HCT116 (cell line): Measurements from ENCODE around the gene CGGBP1. TPM values are rescaled to one million over a fixed set of nuclear protein-coding genes. Genes with fewer than 3 reads are reported as not detected.

Experiments used
- ATAC-seq: fragments of 200-7000 bp; cut with Tn5 transposase; 2 replicates; pipeline ENCODE4 v1.9.1; 2020; ENCODE audit warnings: mild to moderate bottlenecking, moderate library complexity
- BruUV-seq: library from RNA; stranded (reverse); fragments of 400-500 nt; replicated peaks from 2 replicates; lab custom pipeline; 2021; lab: Mats Ljungman, UMichigan
- CTCF ChIA-PET: fragments of 300-600 bp; sonication (Branson Sonifier 250); formaldehyde crosslinking; loops from one replicate; lab custom pipeline; 2021; ENCODE audit warnings: antibody characterized with exemption; lab: Charles Lee
- POLR2A ChIA-PET: fragments of 300-600, 350-600 bp; sonication (Branson Sonifier 250); formaldehyde crosslinking; loops from one replicate; lab custom pipeline; 2021; ENCODE audit warnings: antibody characterized with exemption; lab: Charles Lee
- RAD21 ChIA-PET, 2 experiments: fragments of 300-600 bp; sonication (Branson Sonifier 250); formaldehyde crosslinking; loops; one replicate each; lab custom pipeline; 2023; ENCODE audit warnings: low total read pairs in 2 of 2; ENCODE audit not compliant: uncharacterized antibody in 2 of 2, unreplicated experiment in 2 of 2, low non-redundant PET in 1 of 2; lab: Charles Lee
- DNase-seq: peaks from one replicate; pipeline ENCODE4 v3.0.0-alpha.2; 2010; ENCODE audit warnings: low read depth, low spot score
- H2AFZ ChIP-seq: fragments of 200-600 bp; shearing (Covaris generic), sonication (generic); 2 replicates; pipeline ENCODE4 v1.6.1; 2017; ENCODE audit warnings: low read depth, mixed run types, mixed read lengths, antibody characterized with exemption, low read length; ENCODE audit not compliant: poor library complexity, severe bottlenecking
- H3K27ac ChIP-seq: 2 replicates; pipeline ENCODE4 v1.5.1; 2012; ENCODE audit warnings: low read depth, low read length
- H3K27me3 ChIP-seq: fragments of 200-600 bp; sonication (generic); 2 replicates; pipeline ENCODE4 v1.6.1; 2016; ENCODE audit warnings: mixed run types, low read length, mixed read lengths; ENCODE audit not compliant: insufficient read depth
- H3K36me3 ChIP-seq, 2 experiments: fragments of 200-500 bp in 1 of 2; fragments of 200-600 bp in 1 of 2; sonication (Bioruptor generic) in 1 of 2; sonication (generic) in 1 of 2; 2 replicates each; pipeline versions ENCODE4 v1.5.1 to v1.6.1; 2014 to 2016; ENCODE audit warnings: low read length in 2 of 2, inconsistent platforms in 1 of 2, mixed read lengths in 1 of 2, mixed run types in 1 of 2; ENCODE audit not compliant: insufficient read depth in 2 of 2, control insufficient read depth in 1 of 2
- H3K4me1 ChIP-seq, 2 experiments: fragments of 200-600 bp in 1 of 2; sonication (generic) in 1 of 2; 2 replicates each; pipeline versions ENCODE4 v1.5.1 to v1.6.1; 2012 to 2017; ENCODE audit warnings: low read length in 2 of 2, inconsistent platforms in 1 of 2, mild to moderate bottlenecking in 1 of 2, mixed read lengths in 1 of 2, mixed run types in 1 of 2, moderate library complexity in 1 of 2; ENCODE audit not compliant: insufficient read depth in 2 of 2, control insufficient read depth in 1 of 2
- H3K4me2 ChIP-seq: fragments of 200-600 bp; sonication (generic); 2 replicates; pipeline ENCODE4 v1.6.1; 2017; ENCODE audit warnings: mixed run types, low read length, mixed read lengths
- H3K4me3 ChIP-seq, 2 experiments: fragments of 200-600 bp in 1 of 2; sonication (generic) in 1 of 2; replicated peaks in 1 of 2; 2 replicates each; pipeline ENCODE4 v1.5.1; 2011 to 2016; ENCODE audit warnings: low read length in 2 of 2, control low read depth in 1 of 2, low read depth in 1 of 2, mild to moderate bottlenecking in 1 of 2, mixed read lengths in 1 of 2, mixed run types in 1 of 2
- H3K79me2 ChIP-seq: fragments of 200-600 bp; sonication (generic); 2 replicates; pipeline ENCODE4 v1.6.1; 2017; ENCODE audit warnings: mild to moderate bottlenecking, mixed run types, low read length, moderate library complexity, mixed read lengths; ENCODE audit not compliant: insufficient read depth
- H3K9ac ChIP-seq: fragments of 200-600 bp; sonication (generic); 2 replicates; pipeline ENCODE4 v1.6.1; 2016; ENCODE audit warnings: low read length, mixed read lengths
- H3K9me2 ChIP-seq: fragments of 200-600 bp; sonication (generic), shearing (Covaris generic); 2 replicates; pipeline ENCODE4 v1.6.1; 2017; ENCODE audit warnings: mixed run types, mild to moderate bottlenecking, moderate library complexity; ENCODE audit not compliant: insufficient read depth
- H3K9me3 ChIP-seq, 2 experiments: fragments of 200-500 bp in 1 of 2; fragments of 200-600 bp in 1 of 2; sonication (Bioruptor generic) in 1 of 2; sonication (generic) in 1 of 2; 2 replicates each; pipeline ENCODE4 v1.6.1; 2014 to 2017; ENCODE audit warnings: low read length in 2 of 2, mixed read lengths in 2 of 2, inconsistent platforms in 1 of 2, low read depth in 1 of 2, mild to moderate bottlenecking in 1 of 2, mixed run types in 1 of 2, moderate library complexity in 1 of 2; ENCODE audit not compliant: control insufficient read depth in 1 of 2, insufficient read depth in 1 of 2
- H4K20me1 ChIP-seq: fragments of 200-600 bp; sonication (generic), shearing (Covaris generic); 2 replicates; pipeline ENCODE4 v1.6.1; 2017; ENCODE audit warnings: mixed run types, mild to moderate bottlenecking, moderate library complexity; ENCODE audit not compliant: insufficient read depth
- CEBPB ChIP-seq: IDR thresholded peaks from 2 replicates; pipeline ENCODE4 v1.6.1; 2012; ENCODE audit warnings: low read depth
- CTCF ChIP-seq, 3 experiments: fragments of 200-600 bp in 1 of 3; sonication (generic) in 1 of 3; IDR thresholded peaks in 2 of 3; conservative IDR thresholded peaks in 1 of 3; 2 replicates each; pipeline ENCODE4 v1.5.1; 2012 to 2017; ENCODE audit warnings: low read depth in 2 of 3, low read length in 2 of 3, antibody characterized with exemption in 1 of 3, borderline replicate concordance in 1 of 3, control low read depth in 1 of 3, mild to moderate bottlenecking in 1 of 3, mixed read lengths in 1 of 3, mixed run types in 1 of 3, moderate library complexity in 1 of 3; ENCODE audit not compliant: insufficient read depth in 1 of 3
- EGR1 ChIP-seq: IDR thresholded peaks from 2 replicates; pipeline ENCODE4 v1.6.1; 2012; ENCODE audit warnings: low read depth
- ELF1 ChIP-seq: IDR thresholded peaks from 2 replicates; pipeline ENCODE4 v1.6.1; 2012; ENCODE audit warnings: low read depth, borderline replicate concordance
- EZH2 ChIP-seq: fragments of 200-600 bp; sonication (generic); IDR thresholded peaks from 2 replicates; pipeline ENCODE4 v1.6.1; 2017; ENCODE audit warnings: antibody characterized with exemption, mixed run types
- EZH2phosphoT487 ChIP-seq: fragments of 200-600 bp; IDR thresholded peaks from 2 replicates; pipeline ENCODE4 v1.6.1; 2018; ENCODE audit warnings: antibody characterized with exemption, borderline replicate concordance
- FOSL1 ChIP-seq: IDR thresholded peaks from 2 replicates; pipeline ENCODE4 v1.6.1; 2012; ENCODE audit warnings: low read depth
- JUND ChIP-seq: IDR thresholded peaks from 2 replicates; pipeline ENCODE4 v1.6.1; 2012
- MAX ChIP-seq: IDR thresholded peaks from 2 replicates; pipeline ENCODE4 v1.6.1; 2012
- POLR2A ChIP-seq: IDR thresholded peaks from 2 replicates; pipeline ENCODE4 v1.7.0; 2011; ENCODE audit warnings: borderline replicate concordance; ENCODE audit not compliant: insufficient read depth, insufficient read length; ENCODE audit errors: extremely low read depth
- POLR2AphosphoS5 ChIP-seq: IDR thresholded peaks from 2 replicates; pipeline ENCODE4 v1.6.1; 2011; ENCODE audit warnings: mild to moderate bottlenecking, low read depth, low read length, moderate library complexity
- REST ChIP-seq: IDR thresholded peaks from 2 replicates; pipeline ENCODE4 v1.6.1; 2012; ENCODE audit warnings: low read depth
- SIN3A ChIP-seq: IDR thresholded peaks from 2 replicates; pipeline ENCODE4 v1.6.1; 2012; ENCODE audit warnings: low read depth
- SP1 ChIP-seq: IDR thresholded peaks from 2 replicates; pipeline ENCODE4 v1.6.1; 2012; ENCODE audit warnings: low read depth
- SRF ChIP-seq: IDR thresholded peaks from 2 replicates; pipeline ENCODE4 v1.6.1; 2012; ENCODE audit warnings: low read depth
- TCF7L2 ChIP-seq: IDR thresholded peaks from 2 replicates; pipeline ENCODE4 v1.7.0; 2011; ENCODE audit warnings: borderline replicate concordance, inconsistent platforms; ENCODE audit not compliant: insufficient read depth, insufficient read length; ENCODE audit errors: extremely low read depth
- YY1 ChIP-seq: IDR thresholded peaks from 2 replicates; pipeline ENCODE4 v1.6.1; 2011; ENCODE audit warnings: low read length, low read depth, moderate library complexity, mild to moderate bottlenecking; ENCODE audit not compliant: insufficient replicate concordance; ENCODE audit errors: extremely low read depth
- ZBTB33 ChIP-seq: IDR thresholded peaks from 2 replicates; pipeline ENCODE4 v1.6.1; 2011; ENCODE audit warnings: mild to moderate bottlenecking, low read length, moderate library complexity; ENCODE audit not compliant: insufficient replicate concordance; ENCODE audit errors: extremely low read depth
- intact Hi-C: fragments of 100-400 bp; cut with micrococcal nuclease; formaldehyde crosslinking; loops from 2 replicates; pipeline ENCODE4 v1.10.0; 2022
- total RNA-seq: library from RNA; stranded (reverse); gene quantifications from one replicate; pipeline ENCODE4 v1.2.1, GENCODE V29; 2021; ENCODE audit not compliant: unreplicated experiment

The CGGBP1 gene
- total RNA-seq, 1 experiment from 2014 or later, result 52.7 TPM

- Histone ChIP-seq H4K20me1 (no peaks in the 10 kb centered on the region), H3K27ac (no peak overlapping the region), H3K36me3 (no peaks in the 10 kb centered on the region), H3K4me1 (no peaks in the 10 kb centered on the region), H2AFZ (no peak overlapping the region), H3K4me3 (no peak overlapping the region), H3K79me2 (no peaks in the 10 kb centered on the region), H3K4me2 (no peak overlapping the region), H3K27me3 (no peaks in the 10 kb centered on the region), H3K9me3 (no peaks in the 10 kb centered on the region), H3K9ac (no peak overlapping the region), H3K9me2 (no peaks in the 10 kb centered on the region)
- ChIA-PET RAD21 (no interaction called here), CTCF (no interaction called here), POLR2A (no interaction called here)
- intact Hi-C loops, result no loop called here
- TF ChIP-seq MAX, result no peak
- no peak for TF ChIP-seq CTCF (IDR thresholded peaks at IDR 0.05 in 2 of 3, conservative IDR thresholded peaks at IDR 0.05 in 1 of 3; ENCODE audit: borderline replicate concordance in 1 of 3, insufficient read depth in 1 of 3, low read depth in 2 of 3, low read length in 2 of 3)
- TF ChIP-seq CEBPB, result no peak
- TF ChIP-seq ELF1, result no peak
- TF ChIP-seq FOSL1, result no peak
- no peak for TF ChIP-seq POLR2A
- TF ChIP-seq SP1, result no peak
- no peak for TF ChIP-seq REST
- no peak for TF ChIP-seq POLR2AphosphoS5
- no peak for TF ChIP-seq YY1
- no peak for TF ChIP-seq JUND
- no peak for TF ChIP-seq EZH2
- TF ChIP-seq EZH2phosphoT487, result no peak
- TF ChIP-seq TCF7L2, result no peak
- TF ChIP-seq SIN3A, result no peak
- no peak for TF ChIP-seq EGR1
- TF ChIP-seq ZBTB33, result no peak
- no peak for TF ChIP-seq SRF
- no peak for DNase-seq
- BruUV-seq, result no TSS peak
- no peak for ATAC-seq
Measured at GRCh38 chr3:88040529-88040928, 18.3 kb downstream of the CGGBP1 start.
